NCI-H1930 (cell line): ENCODE data around the gene HMCN1.

Experiments
- DNase-seq, 2 experiments: peaks; one replicate each; lab custom pipeline; 2025; lab: John Stamatoyannopoulos, UW

HMCN1 gene

GRCh38 chr1:185912504-185912903, 178.3 kb downstream of the HMCN1 start:
- DNase-seq, result no peak

DNA sequence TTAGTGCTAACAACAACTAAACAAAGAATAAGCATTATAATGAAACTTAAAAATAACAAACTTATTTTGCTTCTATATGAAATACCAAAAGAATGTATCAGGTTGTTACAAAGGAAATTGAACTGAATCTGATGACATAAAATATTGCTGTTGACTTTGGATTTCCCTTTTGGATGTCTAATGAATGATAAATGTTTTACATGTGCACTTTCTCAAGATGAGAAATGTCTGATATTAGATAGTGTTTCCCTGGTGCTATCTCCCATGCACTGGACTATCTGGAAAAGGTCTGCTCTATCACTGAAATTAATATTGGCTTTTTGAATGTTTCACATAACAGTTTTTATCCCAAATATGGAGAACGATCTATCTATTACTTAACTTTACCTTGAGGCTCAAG, 179.9 kb downstream of the HMCN1 start:
- no peak for DNase-seq

DNA sequence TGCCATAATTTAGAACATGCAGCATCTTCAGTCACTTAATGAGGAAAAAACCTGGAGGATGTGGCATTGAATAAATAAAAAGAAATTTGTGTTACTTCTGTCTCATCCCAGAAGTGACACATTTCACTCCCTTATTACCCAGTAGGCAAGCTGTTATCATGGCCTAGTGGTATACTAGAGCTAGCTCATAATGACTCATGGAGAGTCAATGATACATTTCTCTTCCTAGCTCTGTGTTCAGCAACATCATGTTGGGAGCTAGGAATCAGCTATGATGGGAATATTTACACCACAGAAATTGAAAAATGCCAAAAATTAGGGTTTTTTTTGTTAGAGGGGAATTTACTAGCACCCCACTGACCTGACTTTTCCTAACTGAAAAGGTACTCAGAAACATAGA, 182.7 kb downstream of the HMCN1 start:
- no peak for DNase-seq

- no peak for DNase-seq
These were observed 183.5 kb downstream of the HMCN1 start for GRCh38 chr1:185917646-185918045.

DNA sequence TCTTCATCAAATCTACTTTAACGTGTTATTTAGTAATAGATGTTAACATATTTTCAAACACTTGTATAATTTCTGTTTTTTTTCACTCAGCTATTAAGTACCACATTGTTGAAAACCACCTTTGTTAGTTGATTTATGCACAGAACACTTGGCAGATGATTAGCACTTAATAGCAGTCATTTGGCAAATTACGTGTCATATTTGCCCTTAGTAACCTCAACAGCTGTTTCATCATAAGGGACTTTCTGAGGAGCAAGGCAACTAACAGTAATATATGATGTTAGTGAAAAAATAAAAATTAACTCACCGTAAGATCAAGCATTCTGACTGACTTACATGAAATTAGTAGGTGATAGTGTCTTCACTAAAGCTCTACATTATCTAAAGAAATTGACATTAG, 186.4 kb downstream of the HMCN1 start:
- DNase-seq, result peak; percentile 35 to 64

- DNase-seq, result no peak
These were observed 187.4 kb downstream of the HMCN1 start for GRCh38 chr1:185921636-185922035.

GRCh38 chr1:185926588-185926987, 192.4 kb downstream of the HMCN1 start:
- no peak for DNase-seq

DNA sequence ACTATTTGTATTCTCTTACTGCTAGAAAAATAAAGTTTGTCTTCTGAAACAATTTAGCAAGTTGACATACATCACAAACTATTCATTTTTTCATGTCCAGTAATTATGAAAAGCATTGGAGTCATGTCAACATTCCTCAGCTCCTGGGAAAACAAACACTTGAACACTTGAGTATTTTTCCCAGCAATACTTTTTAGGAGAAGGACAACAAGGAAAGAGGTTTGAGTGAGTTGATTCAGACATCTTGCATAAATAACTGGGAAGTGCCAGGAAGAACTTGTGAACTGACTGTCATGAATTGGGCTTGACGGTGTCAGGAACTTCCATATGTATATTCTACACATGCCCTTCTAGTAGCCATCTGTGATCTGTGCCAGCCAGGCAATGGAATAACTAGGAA, 195.6 kb downstream of the HMCN1 start:
- no peak for DNase-seq

DNA sequence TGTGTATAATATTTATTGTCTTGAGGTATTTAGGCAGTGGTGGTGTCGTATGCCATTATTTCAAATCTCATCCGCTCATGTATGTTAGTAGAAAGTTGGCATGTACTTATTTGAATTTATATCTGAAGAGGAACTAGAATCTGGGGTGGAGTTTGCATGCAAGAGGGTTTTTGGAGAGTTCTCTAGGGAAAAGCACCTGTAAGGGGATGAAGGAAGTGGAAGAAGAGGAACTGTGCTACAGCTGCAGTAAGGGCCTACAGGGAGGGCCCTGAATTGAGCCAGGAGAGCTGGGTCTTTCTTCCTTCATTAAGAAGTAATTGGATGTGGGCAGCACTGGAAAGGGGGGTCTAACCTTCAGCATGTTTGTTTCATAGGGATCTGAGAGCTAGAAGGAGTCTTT, 197.2 kb downstream of the HMCN1 start:
- DNase-seq, result no peak

DNA sequence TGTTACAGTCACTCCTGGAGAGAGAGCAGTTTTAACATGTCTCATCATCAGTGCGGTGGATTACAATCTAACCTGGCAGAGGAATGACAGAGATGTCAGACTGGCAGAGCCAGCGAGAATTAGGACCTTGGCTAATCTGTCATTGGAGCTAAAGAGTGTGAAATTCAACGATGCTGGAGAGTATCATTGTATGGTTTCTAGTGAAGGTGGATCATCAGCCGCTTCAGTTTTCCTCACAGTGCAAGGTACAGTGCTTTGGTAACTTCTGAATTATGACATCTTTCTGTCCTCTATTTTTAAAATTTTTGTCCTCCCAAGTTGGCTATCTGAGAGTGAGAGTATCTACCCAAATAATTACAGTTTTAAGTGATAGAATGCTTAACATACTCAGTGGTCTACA, 199.4 kb downstream of the HMCN1 start:
- no peak for DNase-seq

DNA sequence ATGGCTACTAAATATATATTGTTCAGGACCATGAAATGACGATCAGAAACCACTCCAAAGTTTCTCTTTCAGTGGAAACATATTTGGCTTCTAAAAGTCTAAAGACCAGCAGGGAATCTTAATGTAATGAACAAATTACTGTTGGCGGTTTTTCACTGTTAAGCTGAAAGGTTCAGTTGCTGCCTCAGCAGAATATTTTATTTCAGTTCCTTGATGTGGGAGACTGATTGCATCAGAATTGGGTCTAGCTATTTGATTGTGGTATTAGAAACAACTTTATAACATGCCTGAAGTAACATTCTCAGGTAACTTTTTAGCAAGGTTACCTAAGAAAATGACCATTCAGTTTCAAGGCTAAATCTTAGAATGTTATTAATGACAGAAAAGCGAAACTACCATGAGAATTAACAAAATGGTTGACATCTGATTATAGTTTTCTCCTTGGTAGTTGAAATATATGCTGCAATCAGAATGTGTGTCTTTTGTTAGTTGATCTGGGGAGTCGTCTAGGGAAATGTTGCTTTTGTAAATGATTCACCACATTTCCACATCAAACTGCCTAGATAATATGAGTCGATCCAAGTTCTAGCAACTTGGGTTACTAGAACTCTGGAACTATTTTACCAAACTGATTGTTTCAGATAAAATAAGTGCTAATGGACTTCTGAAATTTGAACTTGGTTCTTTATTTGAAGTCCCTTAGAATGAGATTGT, 200.4 kb downstream of the HMCN1 start:
- DNase-seq, result no peak

GRCh38 chr1:185935360-185935759, 201.2 kb downstream of the HMCN1 start:
- DNase-seq, result no peak

DNA sequence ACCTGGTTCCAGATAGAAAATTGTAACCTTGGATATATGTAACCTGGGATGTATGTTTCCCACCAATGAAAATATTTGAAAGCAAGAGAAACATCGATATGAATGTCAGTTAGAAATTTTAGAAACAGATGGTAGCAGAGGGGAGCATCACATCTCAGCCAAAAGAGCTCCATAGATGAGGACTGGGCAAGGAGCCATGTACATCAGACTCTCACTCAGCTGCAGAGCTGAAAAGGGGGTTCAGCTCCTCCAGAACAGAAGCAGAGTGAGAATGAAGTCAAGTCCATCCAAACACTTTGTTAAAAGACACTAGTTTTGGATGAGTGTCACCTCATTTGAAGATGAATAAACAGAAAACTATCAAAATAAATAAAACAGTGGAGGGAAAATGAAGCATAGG, 202.4 kb downstream of the HMCN1 start:
- no peak for DNase-seq

GRCh38 chr1:185938396-185938795, 204.2 kb downstream of the HMCN1 start:
- no peak for DNase-seq

DNA sequence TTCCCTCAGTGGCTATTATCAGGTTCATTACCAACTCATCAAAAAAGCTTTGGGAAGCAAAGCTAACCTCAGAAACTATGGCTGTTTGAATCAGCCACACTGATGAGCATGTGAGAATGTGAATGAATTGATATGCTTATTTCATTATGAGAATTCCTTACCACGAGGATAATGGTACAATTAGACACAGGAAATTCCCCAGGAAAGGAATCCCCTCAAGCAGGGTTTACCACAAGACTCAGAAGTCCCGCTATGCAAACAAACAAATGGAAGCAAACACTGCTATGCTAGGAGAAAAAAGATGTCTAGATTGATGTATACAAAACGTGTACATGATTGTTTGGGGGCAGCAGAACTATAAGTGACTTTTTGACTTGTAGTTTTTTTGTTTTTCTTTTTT, 205.0 kb downstream of the HMCN1 start:
- no peak for DNase-seq

DNA sequence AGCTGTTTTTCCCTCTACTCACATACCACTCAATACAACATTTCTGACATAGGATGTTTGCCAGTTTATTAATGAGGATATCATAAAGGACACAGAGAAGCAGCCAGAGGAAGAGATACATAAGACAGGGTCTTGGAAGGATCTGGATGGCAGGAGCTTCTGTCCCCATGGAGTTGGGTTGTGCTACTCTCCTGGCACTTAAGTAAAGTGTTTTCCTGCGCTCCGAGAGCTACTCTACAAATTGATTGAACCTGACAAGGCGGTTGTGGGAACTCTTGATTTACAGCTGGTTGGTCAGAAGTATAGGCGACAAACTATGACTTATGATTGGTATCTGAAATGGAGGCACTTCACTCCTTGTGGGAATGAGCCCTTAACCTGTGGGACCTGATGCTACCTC, 208.8 kb downstream of the HMCN1 start:
- no peak for DNase-seq

GRCh38 chr1:185956881-185957280, 222.7 kb downstream of the HMCN1 start:
- DNase-seq, result no peak

GRCh38 chr1:185957441-185958363, 223.5 kb downstream of the HMCN1 start:
- DNase-seq, result no peak

DNA sequence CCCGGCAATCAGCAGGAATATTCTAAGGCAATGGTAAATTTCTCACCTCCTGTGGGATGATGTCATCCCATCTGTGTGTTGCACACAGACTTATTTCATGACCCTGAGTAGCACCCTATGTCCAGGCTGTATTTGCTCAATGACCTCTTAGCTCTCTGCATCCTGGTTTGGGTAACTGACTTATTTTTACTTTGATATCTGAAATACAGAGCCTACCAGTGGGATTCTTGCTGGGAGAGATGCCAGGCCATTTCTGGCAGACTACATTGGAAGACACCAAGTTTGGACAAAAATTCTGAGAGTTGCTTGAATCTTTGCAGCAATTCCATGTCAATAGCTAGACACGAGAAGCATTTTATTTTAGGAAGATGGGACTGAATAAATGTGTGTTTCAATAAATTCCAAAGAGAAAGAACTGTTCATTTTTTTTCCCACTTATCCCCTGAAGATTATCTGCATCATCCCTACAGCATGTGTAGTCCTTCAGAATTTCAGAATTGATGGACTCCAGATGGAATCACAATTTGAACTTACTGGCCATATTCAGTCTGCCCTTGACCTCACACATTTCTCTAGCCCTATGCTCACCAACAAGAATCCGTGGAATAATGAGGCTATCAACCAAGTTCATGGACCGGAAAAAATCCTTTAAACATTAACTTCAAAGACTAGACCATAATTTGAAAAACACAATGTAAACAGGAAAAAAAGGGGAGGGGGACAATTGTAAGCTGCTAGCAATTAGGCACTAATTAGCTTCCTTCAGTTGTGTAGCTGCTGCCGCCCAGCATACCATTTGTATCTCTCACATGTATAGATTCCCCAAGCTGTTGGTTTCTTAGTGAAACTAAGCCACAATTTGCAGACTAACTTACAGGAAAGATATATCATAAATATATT, 226.5 kb downstream of the HMCN1 start:
- no peak for DNase-seq

DNA sequence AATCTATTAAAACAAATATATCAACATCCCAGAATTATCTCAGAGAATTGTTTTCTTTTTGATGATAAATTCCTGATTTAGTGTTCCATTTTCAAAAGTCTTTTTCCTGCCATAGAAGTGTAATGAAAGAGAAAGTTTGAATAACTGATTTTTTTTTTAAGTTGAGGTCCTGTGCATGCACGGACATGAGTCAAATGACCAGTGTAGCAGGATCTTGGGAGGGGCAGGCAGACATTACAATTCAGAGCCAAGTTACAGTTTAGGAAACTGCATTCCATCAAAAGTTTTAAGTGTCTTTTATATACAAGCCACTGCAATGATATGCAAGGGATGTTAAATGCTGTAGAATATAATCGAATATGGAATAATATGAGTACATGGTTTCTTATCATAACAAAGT, 227.5 kb downstream of the HMCN1 start:
- no peak for DNase-seq

- no peak for DNase-seq
These were observed 230.8 kb downstream of the HMCN1 start for GRCh38 chr1:185964946-185965345.

DNA sequence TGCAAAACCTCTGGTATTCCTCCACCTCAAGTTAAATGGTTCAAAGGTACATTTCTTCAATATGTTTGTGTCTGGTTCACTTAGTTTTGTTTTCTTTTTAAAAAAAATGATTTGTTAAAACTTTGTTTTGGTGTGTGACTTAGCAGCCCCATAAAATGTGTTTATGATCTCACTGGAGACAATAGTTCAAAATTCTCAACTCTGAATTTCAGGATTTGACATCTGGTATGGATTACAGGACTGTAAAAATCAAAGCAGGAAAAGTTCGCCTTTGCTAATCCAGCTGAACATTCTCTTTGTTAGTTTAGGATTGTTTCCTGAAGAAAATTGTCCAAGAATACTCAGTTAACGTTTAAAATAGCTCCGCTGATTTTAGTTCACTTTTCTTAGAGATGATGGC, 231.7 kb downstream of the HMCN1 start:
- no peak for DNase-seq
